Caco-2 (cell line): ENCODE results near the gene OSBPL5. TPM values are rescaled to one million over a fixed set of nuclear protein-coding genes. Genes with fewer than 3 reads are reported as not detected.

Experiments used
- BruUV-seq: library from RNA; stranded (reverse); fragments of 400-500 nt; replicated peaks from 2 replicates; lab custom pipeline; 2021; lab: Mats Ljungman, UMichigan
- CTCF ChIA-PET: fragments of 300-600 bp; sonication (Branson Sonifier 250); formaldehyde crosslinking; loops from one replicate; lab custom pipeline; 2022; ENCODE audit warnings: antibody characterized with exemption; lab: Charles Lee
- POLR2A ChIA-PET: fragments of 300-600 bp; sonication (Branson Sonifier 250); formaldehyde crosslinking; loops from one replicate; lab custom pipeline; 2022; ENCODE audit warnings: antibody characterized with exemption; lab: Charles Lee
- DNase-seq, 2 experiments: peaks; one replicate each; pipeline versions ENCODE4 v3.0.0 to v3.0.0-alpha.2; 2020 to 2022
- H3K27me3 ChIP-seq: replicated peaks from 2 replicates; pipeline ENCODE4 v1.6.0; 2011; ENCODE audit warnings: low read length; ENCODE audit not compliant: control insufficient read depth, insufficient read depth
- H3K36me3 ChIP-seq: 2 replicates; pipeline ENCODE4 v1.5.1; 2011; ENCODE audit warnings: low read length; ENCODE audit not compliant: control insufficient read depth, insufficient read depth
- H3K4me1 ChIP-seq: fragments of 250-450 bp; sonication (Bioruptor Pico); 2 replicates; pipeline ENCODE4 v1.5.1; 2020; ENCODE audit warnings: mild to moderate bottlenecking
- H3K4me3 ChIP-seq: 2 replicates; pipeline ENCODE4 v1.5.1; 2011; ENCODE audit warnings: low read depth, mild to moderate bottlenecking, control low read depth, low read length
- H3K9me3 ChIP-seq: fragments of 250-450 bp; sonication (Bioruptor Pico); 2 replicates; pipeline ENCODE4 v1.5.1; 2020; ENCODE audit warnings: mild to moderate bottlenecking, moderate library complexity
- H3K27ac Mint-ChIP-seq: one replicate; pipeline ENCODE4 v1.8.0; 2022; ENCODE audit warnings: mixed read lengths; ENCODE audit not compliant: unreplicated experiment
- H3K27me3 Mint-ChIP-seq: one replicate; pipeline ENCODE4 v1.8.0; 2022; ENCODE audit warnings: mixed read lengths; ENCODE audit not compliant: insufficient read depth, unreplicated experiment
- H3K36me3 Mint-ChIP-seq: one replicate; pipeline ENCODE4 v1.8.0; 2022; ENCODE audit warnings: mild to moderate bottlenecking, mixed read lengths; ENCODE audit not compliant: insufficient read depth, unreplicated experiment
- H3K4me1 Mint-ChIP-seq: one replicate; pipeline ENCODE4 v1.8.0; 2022; ENCODE audit warnings: low read depth, mixed read lengths; ENCODE audit not compliant: unreplicated experiment
- H3K4me3 Mint-ChIP-seq: one replicate; pipeline ENCODE4 v1.8.0; 2022; ENCODE audit warnings: mild to moderate bottlenecking, moderate library complexity, mixed read lengths; ENCODE audit not compliant: unreplicated experiment
- H3K9me3 Mint-ChIP-seq: one replicate; pipeline ENCODE4 v1.8.0; 2022; ENCODE audit warnings: mixed read lengths; ENCODE audit not compliant: unreplicated experiment
- intact Hi-C: fragments of 100-400 bp; cut with micrococcal nuclease; formaldehyde crosslinking; loops from one replicate; pipeline ENCODE4 v1.10.0; 2022; ENCODE audit not compliant: unreplicated experiment
- total RNA-seq: library from RNA; stranded (reverse); gene quantifications from 2 replicates; pipeline ENCODE4 v1.2.3, GENCODE V29; 2022
- TF ChIP-seq, protein P1 (sequence below), 2 experiments: fragments of 200-600 bp in 1 of 2; IDR thresholded peaks; 1 replicate in 1 of 2; 2 replicates in 1 of 2; pipeline versions ENCODE4 v1.5.1 to v1.8.0; 2011 to 2022; ENCODE audit warnings: antibody characterized with exemption in 1 of 2, control low read depth in 1 of 2, inconsistent platforms in 1 of 2, low read depth in 1 of 2, low read length in 1 of 2, mild to moderate bottlenecking in 1 of 2, moderate library complexity in 1 of 2; ENCODE audit not compliant: insufficient read depth in 1 of 2, severe bottlenecking in 1 of 2, unreplicated experiment in 1 of 2

OSBPL5 gene
- total RNA-seq, 1 experiment from 2014 or later, result 4.9 TPM

- POLR2A ChIA-PET, result no interaction called here
- TF ChIP-seq, protein P1, sequence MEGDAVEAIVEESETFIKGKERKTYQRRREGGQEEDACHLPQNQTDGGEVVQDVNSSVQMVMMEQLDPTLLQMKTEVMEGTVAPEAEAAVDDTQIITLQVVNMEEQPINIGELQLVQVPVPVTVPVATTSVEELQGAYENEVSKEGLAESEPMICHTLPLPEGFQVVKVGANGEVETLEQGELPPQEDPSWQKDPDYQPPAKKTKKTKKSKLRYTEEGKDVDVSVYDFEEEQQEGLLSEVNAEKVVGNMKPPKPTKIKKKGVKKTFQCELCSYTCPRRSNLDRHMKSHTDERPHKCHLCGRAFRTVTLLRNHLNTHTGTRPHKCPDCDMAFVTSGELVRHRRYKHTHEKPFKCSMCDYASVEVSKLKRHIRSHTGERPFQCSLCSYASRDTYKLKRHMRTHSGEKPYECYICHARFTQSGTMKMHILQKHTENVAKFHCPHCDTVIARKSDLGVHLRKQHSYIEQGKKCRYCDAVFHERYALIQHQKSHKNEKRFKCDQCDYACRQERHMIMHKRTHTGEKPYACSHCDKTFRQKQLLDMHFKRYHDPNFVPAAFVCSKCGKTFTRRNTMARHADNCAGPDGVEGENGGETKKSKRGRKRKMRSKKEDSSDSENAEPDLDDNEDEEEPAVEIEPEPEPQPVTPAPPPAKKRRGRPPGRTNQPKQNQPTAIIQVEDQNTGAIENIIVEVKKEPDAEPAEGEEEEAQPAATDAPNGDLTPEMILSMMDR (IDR thresholded peaks at IDR 0.05; ENCODE audit: insufficient read depth in 1 of 2, low read depth in 1 of 2, low read length in 1 of 2, severe bottlenecking in 1 of 2, unreplicated experiment in 1 of 2), result peak; percentile 98
- Mint-ChIP-seq H3K9me3 (no peaks in the 10 kb centered on the region), H3K27ac (no peak overlapping the region), H3K4me1 (no peaks in the 10 kb centered on the region), H3K36me3 (no peaks in the 10 kb centered on the region), H3K4me3 (no peak overlapping the region), H3K27me3 (peaks cover 19% of the 10 kb centered on the region)
- H3K4me3 ChIP-seq, result no peak overlapping the region
- CTCF ChIA-PET, result interaction anchor here (0.6 to 5.1 kb wide), 20 partner anchors 8 to 317 kb away, joined by 3 to 83 read pairs (median 6); partner anchors contain the start of genes CARS1, NAP1L4 and PHLDA2
- peak; percentile 88 to 92 for DNase-seq
- no TSS peak for BruUV-seq
- no peaks in the 10 kb centered on the region for H3K9me3 ChIP-seq
- intact Hi-C loops, result loop anchor here (1.0 to 5.0 kb wide), 5 partner anchors 41 to 160 kb away; partner anchors contain the start of gene MRGPRG
- no peaks in the 10 kb centered on the region for H3K36me3 ChIP-seq
- no peaks in the 10 kb centered on the region for H3K27me3 ChIP-seq
- H3K4me1 ChIP-seq, result no peaks in the 10 kb centered on the region
These were observed 73.1 kb downstream of the OSBPL5 start for GRCh38 chr11:3091846-3092602.

DNA sequence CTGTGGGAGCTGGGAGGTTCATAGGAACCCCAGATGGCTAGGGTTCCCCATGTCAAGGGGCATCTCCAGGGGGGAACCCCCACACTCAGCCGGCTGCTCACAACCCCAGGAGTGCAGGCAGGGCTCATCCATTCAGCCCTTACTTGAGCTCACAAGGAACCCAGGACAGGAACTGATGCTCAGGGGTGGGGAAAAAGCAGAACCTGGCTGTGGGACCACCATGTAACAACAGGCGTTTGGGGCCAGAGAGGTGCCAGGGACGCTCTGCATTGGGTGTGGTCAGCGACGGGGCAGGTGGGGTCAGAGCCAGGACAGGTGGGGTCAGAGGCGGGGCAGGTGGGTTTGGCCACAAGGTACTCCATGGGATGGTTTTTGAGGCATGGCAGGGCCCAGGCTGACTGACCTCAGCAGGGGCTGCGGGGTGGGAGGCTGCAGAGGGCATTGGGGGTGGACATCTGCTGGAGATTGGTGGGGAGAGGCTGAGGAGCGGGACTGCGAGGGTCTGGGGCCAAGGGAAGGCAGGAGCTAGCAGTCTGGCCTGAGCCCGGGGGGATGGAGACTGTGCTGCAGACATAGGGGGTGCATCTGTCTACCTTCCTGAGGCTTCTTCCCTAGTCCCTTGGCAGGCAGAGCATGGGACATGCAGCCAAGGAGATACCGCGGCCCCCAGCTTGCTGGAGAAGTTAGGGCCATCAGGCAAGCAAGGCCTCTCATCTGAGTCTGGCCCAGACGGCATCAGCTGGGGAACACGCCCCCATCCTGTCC is 73.8 kb downstream of the OSBPL5 start:
- no peaks in the 10 kb centered on the region for H3K9me3 Mint-ChIP-seq
- no peak overlapping the region for H3K27ac Mint-ChIP-seq
- ChIA-PET CTCF (interaction anchor here (0.6 to 5.1 kb wide), 20 partner anchors 9 to 317 kb away, joined by 3 to 83 read pairs (median 6); partner anchors contain the start of genes CARS1, NAP1L4 and PHLDA2), POLR2A (no interaction called here)
- H3K36me3 Mint-ChIP-seq, result no peaks in the 10 kb centered on the region
- no peak overlapping the region for H3K4me3 ChIP-seq
- intact Hi-C loops, result loop anchor here (1.0 to 5.0 kb wide), 5 partner anchors 40 to 159 kb away; partner anchors contain the start of gene MRGPRG
- no peaks in the 10 kb centered on the region for H3K27me3 ChIP-seq
- no peak overlapping the region for H3K4me3 Mint-ChIP-seq
- H3K36me3 ChIP-seq, result no peaks in the 10 kb centered on the region
- no peaks in the 10 kb centered on the region for H3K9me3 ChIP-seq
- H3K4me1 ChIP-seq, result no peaks in the 10 kb centered on the region
- BruUV-seq, result no TSS peak
- no peak for DNase-seq
- no peaks in the 10 kb centered on the region for H3K4me1 Mint-ChIP-seq
- H3K27me3 Mint-ChIP-seq, result peaks cover 11% of the 10 kb centered on the region
- TF ChIP-seq, protein P1 (IDR thresholded peaks at IDR 0.05; ENCODE audit: insufficient read depth in 1 of 2, low read depth in 1 of 2, low read length in 1 of 2, severe bottlenecking in 1 of 2, unreplicated experiment in 1 of 2), result no peak
